ENCODE results near the gene SBNO2. TPM values are rescaled to one million over a fixed set of nuclear protein-coding genes. Genes with fewer than 3 reads are reported as not detected.
"Not testable (repeated sequence)": the region's sequence is repeated elsewhere in the genome, so short reads cannot be mapped to it uniquely, and the experiment has no call there.

SBNO2 gene
- total RNA-seq, 1 donor from 2014 or later, result 32.5 TPM

DNA sequence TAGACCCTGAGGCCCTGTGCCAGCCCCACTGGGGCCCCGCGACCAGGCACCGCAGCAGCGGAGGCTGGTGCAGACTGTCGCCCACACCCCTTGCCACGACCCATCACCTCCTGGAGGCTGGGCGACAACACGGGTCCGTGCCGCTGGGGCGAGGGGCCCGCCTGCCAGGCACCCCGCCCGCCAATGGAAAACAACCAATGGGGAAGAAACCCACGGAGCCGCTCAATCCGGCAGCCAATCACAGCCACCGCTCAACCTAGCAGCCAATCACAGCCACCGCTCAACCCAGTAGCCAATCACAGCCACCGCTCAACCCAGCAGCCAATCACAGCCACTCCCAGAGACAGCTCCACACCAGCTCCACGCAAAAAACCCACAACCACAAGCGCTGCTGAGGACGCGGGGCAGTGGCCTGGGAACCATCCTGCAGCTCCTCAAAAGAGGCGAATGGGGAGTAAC, 40.6 kb downstream of the SBNO2 start:
- Mint-ChIP-seq H3K36me3 (ENCODE audit: low read depth) (no peaks in the 10 kb centered on the region), H3K4me1 (no peaks in the 10 kb centered on the region), H3K27me3 (ENCODE audit: low read depth) (no peaks in the 10 kb centered on the region), H3K27ac (ENCODE audit: unreplicated experiment) (no peak overlapping the region), H3K9me3 (no peaks in the 10 kb centered on the region), H3K4me3 (no peak overlapping the region)
- TF ChIP-seq, protein P1, sequence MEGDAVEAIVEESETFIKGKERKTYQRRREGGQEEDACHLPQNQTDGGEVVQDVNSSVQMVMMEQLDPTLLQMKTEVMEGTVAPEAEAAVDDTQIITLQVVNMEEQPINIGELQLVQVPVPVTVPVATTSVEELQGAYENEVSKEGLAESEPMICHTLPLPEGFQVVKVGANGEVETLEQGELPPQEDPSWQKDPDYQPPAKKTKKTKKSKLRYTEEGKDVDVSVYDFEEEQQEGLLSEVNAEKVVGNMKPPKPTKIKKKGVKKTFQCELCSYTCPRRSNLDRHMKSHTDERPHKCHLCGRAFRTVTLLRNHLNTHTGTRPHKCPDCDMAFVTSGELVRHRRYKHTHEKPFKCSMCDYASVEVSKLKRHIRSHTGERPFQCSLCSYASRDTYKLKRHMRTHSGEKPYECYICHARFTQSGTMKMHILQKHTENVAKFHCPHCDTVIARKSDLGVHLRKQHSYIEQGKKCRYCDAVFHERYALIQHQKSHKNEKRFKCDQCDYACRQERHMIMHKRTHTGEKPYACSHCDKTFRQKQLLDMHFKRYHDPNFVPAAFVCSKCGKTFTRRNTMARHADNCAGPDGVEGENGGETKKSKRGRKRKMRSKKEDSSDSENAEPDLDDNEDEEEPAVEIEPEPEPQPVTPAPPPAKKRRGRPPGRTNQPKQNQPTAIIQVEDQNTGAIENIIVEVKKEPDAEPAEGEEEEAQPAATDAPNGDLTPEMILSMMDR (conservative IDR thresholded peaks at IDR 0.05), result no peak
- DNase-seq (ENCODE audit: low read depth, low spot score), result no peak

DNA sequence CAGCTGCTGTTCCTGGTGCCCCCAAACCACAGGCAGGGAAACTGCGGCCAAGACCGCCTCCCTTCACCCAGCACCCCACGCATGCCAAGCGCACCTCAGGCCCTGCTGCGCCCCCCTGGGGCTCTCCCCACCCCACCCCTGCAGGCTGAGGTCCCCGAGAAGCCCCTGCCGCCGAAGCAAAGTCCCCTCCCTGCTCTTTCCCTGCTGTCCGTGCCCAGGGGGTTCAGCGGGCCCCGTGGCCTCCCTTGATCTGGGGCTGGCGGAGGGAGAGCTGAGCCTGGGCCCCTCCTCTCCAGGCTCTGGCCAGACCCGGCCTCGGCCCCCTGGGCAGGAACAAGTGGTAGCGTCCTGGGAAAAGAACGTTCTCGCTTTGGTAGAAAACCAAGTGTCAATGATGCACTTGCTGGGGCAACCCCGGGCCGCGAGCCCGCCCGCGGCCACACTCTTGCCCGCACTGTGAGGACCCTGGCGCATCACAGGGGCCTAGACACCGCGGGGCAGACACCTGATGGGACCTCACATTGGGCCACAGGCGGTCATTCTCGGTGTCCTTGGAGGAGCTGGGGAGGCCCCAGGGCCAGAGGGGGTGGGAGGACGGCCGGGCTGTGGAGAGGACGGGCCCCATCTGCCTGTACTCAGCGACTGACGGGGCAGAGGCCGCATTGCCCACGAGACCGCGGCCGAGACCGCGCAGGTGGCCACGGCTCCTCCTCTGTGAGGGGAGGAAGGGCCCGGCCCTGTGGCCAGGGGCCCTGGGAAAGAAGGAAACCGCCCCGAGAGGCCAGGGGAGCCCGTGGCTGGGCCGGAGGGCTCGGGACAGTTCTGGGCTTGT, 41.3 kb downstream of the SBNO2 start:
- no peaks in the 10 kb centered on the region for H3K27me3 Mint-ChIP-seq (ENCODE audit: low read depth)
- no peaks in the 10 kb centered on the region for H3K9me3 Mint-ChIP-seq
- H3K27ac Mint-ChIP-seq (ENCODE audit: unreplicated experiment), result no peak overlapping the region
- TF ChIP-seq, protein P1 (conservative IDR thresholded peaks at IDR 0.05), result no peak
- H3K4me1 Mint-ChIP-seq, result no peaks in the 10 kb centered on the region
- no peaks in the 10 kb centered on the region for H3K36me3 Mint-ChIP-seq (ENCODE audit: low read depth)
- no peak overlapping the region for H3K4me3 Mint-ChIP-seq
- no peak for DNase-seq (ENCODE audit: low read depth, low spot score)

DNA sequence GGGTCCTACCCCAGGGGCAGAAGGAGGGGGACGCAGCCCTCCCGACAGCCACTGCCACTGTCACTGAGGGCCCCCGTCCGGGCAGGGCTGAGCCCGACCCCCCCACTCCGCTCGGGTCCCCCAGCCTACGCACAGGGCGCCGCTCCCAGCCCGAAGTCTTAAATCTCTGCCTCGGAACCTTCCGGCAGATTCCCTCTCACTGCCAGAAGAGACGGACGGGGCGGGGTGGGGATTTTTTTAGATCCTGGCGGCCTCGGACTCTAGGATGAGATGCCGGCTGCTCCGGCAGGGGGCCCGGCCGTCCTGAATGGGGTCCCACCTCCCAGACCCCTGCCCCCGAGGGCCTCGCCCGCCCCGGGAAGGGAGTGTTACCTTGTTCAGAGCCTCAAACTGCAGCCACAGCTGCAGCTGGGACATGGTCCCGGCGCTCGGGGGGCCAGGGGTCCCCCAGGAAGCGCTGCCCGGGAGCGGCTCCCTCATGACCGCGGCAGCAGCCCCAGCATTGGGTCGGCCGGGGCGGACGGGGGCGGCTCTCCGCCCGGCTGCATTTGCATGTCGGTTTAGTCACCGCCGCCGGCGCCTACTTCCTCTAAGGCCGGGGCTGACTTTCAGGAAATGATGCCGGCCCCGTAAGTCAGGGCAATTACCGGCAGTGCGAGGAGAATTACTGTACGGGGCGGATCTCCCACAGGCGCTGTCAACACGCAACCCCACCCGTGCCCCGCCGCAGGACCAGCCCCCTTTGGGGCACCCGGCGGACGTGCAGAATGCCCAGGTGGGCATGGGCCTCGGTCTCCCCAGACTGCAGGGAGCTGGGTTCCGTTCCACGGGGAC, 42.1 kb downstream of the SBNO2 start:
- DNase-seq (ENCODE audit: low read depth, low spot score), result peak; percentile 42
- no peak overlapping the region for H3K27ac Mint-ChIP-seq (ENCODE audit: unreplicated experiment)
- H3K27me3 Mint-ChIP-seq (ENCODE audit: low read depth), result no peaks in the 10 kb centered on the region
- TF ChIP-seq, protein P1 (conservative IDR thresholded peaks at IDR 0.05), result no peak
- no peaks in the 10 kb centered on the region for H3K36me3 Mint-ChIP-seq (ENCODE audit: low read depth)
- no peak overlapping the region for H3K4me3 Mint-ChIP-seq
- H3K9me3 Mint-ChIP-seq, result no peaks in the 10 kb centered on the region
- no peaks in the 10 kb centered on the region for H3K4me1 Mint-ChIP-seq

DNA sequence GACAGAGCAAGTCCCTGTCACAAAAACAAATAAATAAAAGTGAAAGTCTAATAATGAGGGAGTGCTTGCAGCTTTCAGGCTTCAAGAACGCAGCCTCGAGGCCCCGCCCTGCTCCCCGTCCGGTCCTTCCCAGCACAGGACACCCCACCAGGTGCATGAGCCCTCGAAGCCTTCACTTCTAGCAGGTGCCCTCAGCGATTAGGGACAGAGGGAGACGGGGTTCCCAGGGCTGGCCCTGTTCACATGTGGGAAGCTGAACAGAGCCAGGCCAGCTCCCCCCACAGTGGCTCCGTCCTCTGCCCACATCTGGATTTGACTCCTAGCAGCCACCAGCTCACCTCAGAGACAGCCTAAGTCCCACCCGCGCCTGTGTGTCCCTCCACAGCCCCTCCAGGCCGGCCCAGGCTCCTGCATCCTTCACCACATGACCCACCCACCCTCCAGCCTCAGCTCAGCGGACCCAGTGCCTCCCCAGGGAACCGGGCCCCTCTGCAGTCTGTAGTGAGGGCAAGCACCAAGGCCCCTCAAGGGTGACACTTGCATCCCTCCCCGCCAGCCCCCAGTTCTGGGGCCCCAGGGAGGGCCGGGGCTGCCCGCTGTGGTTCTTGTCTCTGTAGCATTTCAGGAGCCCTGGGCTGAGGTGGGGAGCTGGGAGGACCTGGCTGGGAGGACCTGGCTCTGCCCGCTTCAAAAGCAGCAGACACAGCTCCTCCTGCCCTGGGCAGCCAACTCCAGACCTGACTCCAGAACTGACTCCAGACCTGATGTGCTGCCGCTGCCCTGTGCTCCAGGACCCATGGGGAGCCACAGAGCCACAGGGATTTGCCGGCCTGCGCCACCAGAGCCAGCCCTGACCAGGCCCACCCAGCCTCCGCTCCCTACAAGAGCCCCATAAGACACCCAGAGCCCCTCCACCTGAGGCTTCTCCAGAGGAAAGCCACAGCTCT, 43.0 kb downstream of the SBNO2 start:
- Mint-ChIP-seq H3K4me3 (no peak overlapping the region), H3K36me3 (ENCODE audit: low read depth) (no peaks in the 10 kb centered on the region), H3K9me3 (no peaks in the 10 kb centered on the region), H3K27ac (ENCODE audit: unreplicated experiment) (no peak overlapping the region), H3K4me1 (no peaks in the 10 kb centered on the region), H3K27me3 (ENCODE audit: low read depth) (no peaks in the 10 kb centered on the region)
- no peak for DNase-seq (ENCODE audit: low read depth, low spot score)
- TF ChIP-seq, protein P1 (conservative IDR thresholded peaks at IDR 0.05), result no peak

DNA sequence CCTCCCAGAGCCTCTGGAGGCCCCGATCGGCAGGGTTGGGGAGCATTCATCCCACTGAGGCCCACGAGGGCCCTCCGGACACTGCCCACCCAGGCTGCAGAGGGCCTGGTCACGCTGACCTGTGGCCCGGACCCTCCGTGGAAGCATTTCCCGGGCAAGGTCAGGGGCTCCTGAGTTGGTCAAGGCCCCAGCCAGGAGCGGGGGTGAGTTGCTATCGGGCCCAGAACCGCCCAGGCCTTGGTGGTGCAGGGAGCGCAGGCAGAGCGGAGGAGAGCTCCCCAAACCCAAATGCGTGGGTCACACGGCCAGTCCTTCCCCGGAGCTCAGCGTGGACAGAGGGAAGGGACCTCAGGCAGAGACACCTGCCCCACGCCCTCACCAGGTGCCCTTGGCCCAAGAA, 44.5 kb downstream of the SBNO2 start:
- TF ChIP-seq, protein P1 (conservative IDR thresholded peaks at IDR 0.05), result no peak
- Mint-ChIP-seq H3K27me3 (ENCODE audit: low read depth) (no peaks in the 10 kb centered on the region), H3K36me3 (ENCODE audit: low read depth) (no peaks in the 10 kb centered on the region), H3K4me1 (no peaks in the 10 kb centered on the region), H3K27ac (ENCODE audit: unreplicated experiment) (no peak overlapping the region), H3K9me3 (no peaks in the 10 kb centered on the region), H3K4me3 (no peak overlapping the region)
- DNase-seq (ENCODE audit: low read depth, low spot score), result no peak

DNA sequence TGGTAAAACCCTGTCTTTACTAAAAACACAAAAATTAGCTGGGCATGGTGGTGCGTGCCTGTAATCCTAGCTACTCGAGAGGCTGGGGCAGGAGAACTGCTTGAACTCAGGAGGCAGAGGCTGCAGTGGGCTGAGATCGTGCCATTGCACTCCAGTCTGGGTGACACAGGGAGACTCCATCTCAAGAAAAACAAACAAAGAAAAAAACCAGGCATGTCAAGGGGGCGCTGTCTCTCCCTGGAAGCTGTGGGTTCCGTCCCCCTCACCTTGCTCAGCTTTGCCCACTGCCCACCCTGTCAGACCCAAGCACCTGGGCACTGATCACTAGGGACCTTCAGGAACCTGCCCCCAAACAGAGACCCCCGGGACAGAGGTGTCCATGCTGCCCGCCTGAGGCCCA, 45.0 kb downstream of the SBNO2 start:
- H3K27me3 Mint-ChIP-seq (ENCODE audit: low read depth); H3K36me3 Mint-ChIP-seq (ENCODE audit: low read depth); DNase-seq (ENCODE audit: low read depth, low spot score); H3K9me3 Mint-ChIP-seq; H3K27ac Mint-ChIP-seq (ENCODE audit: unreplicated experiment); H3K4me1 Mint-ChIP-seq; H3K4me3 Mint-ChIP-seq: not testable (repeated sequence)

All from neural crest cell (in vitro differentiated cells).